22Rv1 (cell line): Measurements from ENCODE around the gene AQP4.

Experiments
- H3K27ac ChIP-seq: fragments of 450-650 bp; 2 replicates; pipeline ENCODE4 v1.5.1; 2017
- ZFX ChIP-seq: fragments of 450-650 bp; IDR thresholded peaks from 2 replicates; pipeline ENCODE4 v1.6.1; 2017; ENCODE audit warnings: antibody characterized with exemption, borderline replicate concordance
- TF ChIP-seq, protein P1 (sequence below): fragments of 450-650 bp; IDR thresholded peaks from 2 replicates; pipeline ENCODE4 v1.5.1; 2017; ENCODE audit warnings: mild to moderate bottlenecking

Gene AQP4

DNA sequence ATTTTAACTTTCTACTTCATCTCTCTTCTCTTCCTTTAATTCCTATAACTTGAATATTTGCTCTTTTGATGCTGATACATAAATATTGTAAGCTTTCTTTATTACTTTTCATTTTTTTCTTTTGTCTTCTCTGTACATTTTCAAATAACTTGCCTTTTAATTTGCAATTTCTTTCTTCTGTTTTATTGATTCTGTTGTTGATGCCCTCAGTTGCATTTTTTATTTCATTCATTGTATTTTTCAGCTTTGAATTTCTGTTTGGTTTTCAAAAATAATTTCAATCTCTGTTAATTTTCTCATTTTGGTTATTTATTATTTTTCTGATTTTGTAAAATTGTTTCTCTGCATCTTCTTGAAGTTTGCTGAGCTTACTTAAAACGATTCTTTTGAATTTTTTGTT lies 47.0 kb downstream of the AQP4 start:
- TF ChIP-seq ZFX, result no peak
- TF ChIP-seq, protein P1, sequence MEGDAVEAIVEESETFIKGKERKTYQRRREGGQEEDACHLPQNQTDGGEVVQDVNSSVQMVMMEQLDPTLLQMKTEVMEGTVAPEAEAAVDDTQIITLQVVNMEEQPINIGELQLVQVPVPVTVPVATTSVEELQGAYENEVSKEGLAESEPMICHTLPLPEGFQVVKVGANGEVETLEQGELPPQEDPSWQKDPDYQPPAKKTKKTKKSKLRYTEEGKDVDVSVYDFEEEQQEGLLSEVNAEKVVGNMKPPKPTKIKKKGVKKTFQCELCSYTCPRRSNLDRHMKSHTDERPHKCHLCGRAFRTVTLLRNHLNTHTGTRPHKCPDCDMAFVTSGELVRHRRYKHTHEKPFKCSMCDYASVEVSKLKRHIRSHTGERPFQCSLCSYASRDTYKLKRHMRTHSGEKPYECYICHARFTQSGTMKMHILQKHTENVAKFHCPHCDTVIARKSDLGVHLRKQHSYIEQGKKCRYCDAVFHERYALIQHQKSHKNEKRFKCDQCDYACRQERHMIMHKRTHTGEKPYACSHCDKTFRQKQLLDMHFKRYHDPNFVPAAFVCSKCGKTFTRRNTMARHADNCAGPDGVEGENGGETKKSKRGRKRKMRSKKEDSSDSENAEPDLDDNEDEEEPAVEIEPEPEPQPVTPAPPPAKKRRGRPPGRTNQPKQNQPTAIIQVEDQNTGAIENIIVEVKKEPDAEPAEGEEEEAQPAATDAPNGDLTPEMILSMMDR, result no peak

DNA sequence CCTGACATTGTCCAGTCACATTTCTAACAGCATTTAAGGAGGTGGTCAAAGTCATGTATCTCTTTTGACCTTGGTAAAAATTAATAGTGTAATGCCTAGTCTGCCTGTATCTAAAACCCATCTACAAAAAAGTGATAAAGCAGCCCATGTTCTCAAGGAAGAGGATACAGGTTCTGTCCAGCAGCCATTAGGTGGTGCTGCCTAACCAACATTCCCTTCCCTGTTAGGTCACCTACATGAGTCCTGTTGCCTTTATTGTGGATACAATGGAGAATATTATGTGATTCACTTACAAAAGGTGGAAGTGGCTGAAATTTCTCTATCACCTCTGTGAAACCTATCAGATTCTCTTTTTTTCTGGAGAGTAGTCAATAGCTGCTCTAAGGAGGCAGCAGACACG lies 52.5 kb downstream of the AQP4 start:
- H3K27ac ChIP-seq, result no peak overlapping the region
- TF ChIP-seq, protein P1, result peak; percentile 77
- no peak for TF ChIP-seq ZFX

More for the DNA sequence above, 47.0 kb downstream of the AQP4 start:
- H3K27ac ChIP-seq, result no peak overlapping the region

DNA sequence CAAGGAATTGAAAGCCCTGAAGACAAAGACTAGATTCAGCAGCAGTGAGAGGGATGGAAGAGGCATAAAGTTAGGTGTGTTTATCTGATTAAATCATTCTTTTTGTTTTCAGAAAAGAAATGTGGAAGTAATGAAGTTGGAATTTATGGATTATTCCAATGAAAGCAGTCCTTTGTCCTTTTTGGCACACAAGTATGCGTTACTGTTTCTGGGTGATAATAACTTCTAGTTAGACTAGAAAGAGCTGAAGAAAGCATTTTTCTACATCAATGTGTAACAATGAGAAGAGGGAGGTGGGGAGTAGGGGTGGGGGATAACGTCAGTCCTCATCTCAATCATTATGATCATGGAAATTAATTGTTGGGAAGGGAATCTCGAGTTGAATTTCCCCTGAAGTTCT lies 53.0 kb downstream of the AQP4 start:
- no peak overlapping the region for H3K27ac ChIP-seq
- TF ChIP-seq, protein P1, result no peak
- TF ChIP-seq ZFX, result no peak

DNA sequence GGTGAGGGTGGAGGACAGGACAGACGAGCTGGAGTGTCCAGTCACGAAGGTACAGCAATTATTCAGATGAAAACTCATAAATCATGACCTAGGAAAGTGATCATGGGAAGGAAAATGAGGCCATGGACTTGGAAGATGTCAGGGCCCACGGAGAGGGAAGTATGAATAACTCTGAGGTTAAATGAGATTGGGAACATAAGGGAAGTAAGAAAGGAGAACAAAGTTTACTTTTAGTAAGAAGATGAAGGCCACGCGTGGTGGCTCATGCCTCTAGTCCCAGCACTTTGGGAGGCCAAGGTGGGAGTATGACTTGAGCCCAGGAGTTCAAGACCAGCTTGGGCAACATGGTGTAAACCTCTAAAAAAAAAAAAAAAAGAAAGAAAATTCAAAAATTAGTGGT lies 56.2 kb downstream of the AQP4 start:
- TF ChIP-seq ZFX, result no peak
- TF ChIP-seq, protein P1, result no peak
- no peak overlapping the region for H3K27ac ChIP-seq

DNA sequence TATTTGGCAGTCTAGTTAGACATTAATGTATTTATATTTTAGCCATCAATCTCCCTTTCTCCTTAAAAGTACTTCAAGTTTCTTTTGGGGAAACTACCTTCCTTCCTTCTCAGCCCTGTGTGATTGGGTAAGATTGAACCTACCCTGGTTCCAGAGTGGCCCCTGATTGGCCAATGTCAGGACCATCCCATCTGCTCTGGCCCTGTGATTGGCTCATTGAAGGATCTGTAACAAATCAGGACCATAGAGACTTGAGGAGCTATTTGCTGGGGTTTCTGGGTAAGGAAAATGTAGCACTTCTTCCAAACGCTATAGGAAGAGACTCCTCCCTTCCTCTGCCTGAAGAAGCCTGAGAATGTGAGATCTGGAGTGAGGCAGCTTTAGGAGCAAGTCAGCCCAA lies 59.3 kb downstream of the AQP4 start:
- no peak for TF ChIP-seq ZFX
- TF ChIP-seq, protein P1, result no peak
- H3K27ac ChIP-seq, result no peak overlapping the region

DNA sequence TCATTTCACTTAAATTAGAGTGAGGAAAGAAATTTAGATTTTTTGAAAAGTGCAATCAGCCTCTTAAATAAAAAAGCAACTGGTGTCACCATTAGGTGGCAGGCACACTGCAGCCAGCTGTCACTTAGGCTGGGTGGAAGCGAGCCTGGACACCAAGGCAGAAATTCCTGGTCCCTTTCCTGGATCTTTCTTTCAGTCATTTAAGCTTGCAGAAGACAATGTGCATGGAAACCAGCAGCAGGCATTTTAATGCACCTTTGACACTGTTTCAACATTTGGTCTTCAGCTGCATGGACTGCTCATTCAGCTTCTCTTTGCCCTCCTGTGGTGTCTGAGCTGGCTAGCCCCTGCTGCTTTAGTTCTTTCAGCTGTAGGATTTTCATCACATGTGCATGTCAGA lies 61.0 kb downstream of the AQP4 start:
- no peak overlapping the region for H3K27ac ChIP-seq
- no peak for TF ChIP-seq ZFX
- TF ChIP-seq, protein P1, result peak; percentile 57

DNA sequence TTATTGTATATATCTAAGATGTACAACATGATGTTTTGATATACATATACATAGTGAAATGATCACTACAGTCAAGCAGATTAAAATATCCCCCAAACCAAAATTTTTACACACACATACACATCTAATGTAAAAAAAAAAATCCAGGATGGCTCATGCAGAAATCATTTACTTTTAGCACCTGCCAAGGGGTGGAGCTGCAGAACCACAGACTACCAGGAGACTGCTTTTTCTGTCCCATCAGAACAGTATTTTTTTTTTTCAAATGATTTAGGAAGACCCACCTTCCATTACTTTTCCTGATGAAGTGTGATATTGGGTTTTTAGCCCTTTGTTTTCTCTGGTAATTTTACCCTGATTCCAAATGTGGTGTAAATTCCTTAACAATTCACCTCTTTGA lies 61.9 kb downstream of the AQP4 start:
- H3K27ac ChIP-seq, result no peak overlapping the region
- TF ChIP-seq ZFX, result no peak
- TF ChIP-seq, protein P1, result no peak
